Epithelial cell of esophagus (primary cell): ENCODE data around the gene KRTAP1-4.
A peak's percentile ranks its signal among the peaks of the same experiment; 100 is the strongest.

Experiments used
- DNase-seq: peaks from one replicate; pipeline ENCODE4 v3.0.0; 2010; ENCODE audit warnings: low read depth
- H3K4me3 ChIP-seq: 2 replicates; pipeline ENCODE4 v1.5.1; 2011; ENCODE audit warnings: mild to moderate bottlenecking, low read length, control low read depth
- TF ChIP-seq, protein P1 (sequence below): IDR thresholded peaks from 2 replicates; pipeline ENCODE4 v1.5.1; 2011; ENCODE audit warnings: low read depth, mild to moderate bottlenecking, low read length, control low read depth, inconsistent platforms; ENCODE audit not compliant: insufficient read depth; ENCODE audit errors: missing control alignments

KRTAP1-4 gene

DNA sequence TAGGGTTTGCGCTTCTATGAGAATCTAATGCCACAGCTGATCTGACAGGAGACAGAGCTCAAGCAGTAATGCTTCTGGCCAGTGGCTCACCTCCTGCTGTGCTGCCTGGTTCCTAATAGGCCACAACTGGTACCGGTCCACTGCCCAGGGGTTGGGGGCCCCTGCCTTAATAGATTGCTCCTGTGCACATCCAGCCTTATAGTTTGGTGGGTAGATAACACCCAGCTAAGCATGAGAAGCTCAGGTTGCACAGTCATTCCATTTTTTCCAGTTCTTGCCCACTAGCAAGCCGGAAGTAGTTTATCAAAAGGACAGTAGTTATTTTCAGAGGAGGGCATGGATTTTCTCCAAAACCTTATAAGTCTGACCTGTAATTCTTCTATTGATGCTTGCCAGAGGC is 10.6 kb downstream of the KRTAP1-4 start:
- no peak for DNase-seq
- no peak overlapping the region for H3K4me3 ChIP-seq
- TF ChIP-seq, protein P1, sequence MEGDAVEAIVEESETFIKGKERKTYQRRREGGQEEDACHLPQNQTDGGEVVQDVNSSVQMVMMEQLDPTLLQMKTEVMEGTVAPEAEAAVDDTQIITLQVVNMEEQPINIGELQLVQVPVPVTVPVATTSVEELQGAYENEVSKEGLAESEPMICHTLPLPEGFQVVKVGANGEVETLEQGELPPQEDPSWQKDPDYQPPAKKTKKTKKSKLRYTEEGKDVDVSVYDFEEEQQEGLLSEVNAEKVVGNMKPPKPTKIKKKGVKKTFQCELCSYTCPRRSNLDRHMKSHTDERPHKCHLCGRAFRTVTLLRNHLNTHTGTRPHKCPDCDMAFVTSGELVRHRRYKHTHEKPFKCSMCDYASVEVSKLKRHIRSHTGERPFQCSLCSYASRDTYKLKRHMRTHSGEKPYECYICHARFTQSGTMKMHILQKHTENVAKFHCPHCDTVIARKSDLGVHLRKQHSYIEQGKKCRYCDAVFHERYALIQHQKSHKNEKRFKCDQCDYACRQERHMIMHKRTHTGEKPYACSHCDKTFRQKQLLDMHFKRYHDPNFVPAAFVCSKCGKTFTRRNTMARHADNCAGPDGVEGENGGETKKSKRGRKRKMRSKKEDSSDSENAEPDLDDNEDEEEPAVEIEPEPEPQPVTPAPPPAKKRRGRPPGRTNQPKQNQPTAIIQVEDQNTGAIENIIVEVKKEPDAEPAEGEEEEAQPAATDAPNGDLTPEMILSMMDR: no peak

DNA sequence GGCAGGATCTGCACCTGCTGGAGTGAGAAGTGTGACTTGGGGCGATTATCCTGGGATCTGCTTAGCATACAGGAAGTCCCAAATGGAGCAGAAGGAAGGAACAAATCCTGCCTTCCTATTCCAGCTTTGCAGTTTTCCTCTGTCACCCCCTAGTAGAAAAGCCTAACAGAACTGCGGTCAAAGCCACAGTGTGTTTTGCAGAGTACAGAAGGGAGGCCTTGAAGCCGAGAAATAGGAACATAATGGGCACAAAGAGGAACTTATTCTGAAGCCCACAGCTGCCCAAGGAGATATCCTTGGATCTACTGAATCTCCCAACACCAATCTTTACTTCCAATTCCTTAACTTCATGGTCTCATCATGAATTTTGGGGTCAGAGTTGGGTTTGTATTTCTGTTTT is 11.5 kb downstream of the KRTAP1-4 start:
- DNase-seq: no peak
- TF ChIP-seq, protein P1: no peak
- no peak overlapping the region for H3K4me3 ChIP-seq

DNA sequence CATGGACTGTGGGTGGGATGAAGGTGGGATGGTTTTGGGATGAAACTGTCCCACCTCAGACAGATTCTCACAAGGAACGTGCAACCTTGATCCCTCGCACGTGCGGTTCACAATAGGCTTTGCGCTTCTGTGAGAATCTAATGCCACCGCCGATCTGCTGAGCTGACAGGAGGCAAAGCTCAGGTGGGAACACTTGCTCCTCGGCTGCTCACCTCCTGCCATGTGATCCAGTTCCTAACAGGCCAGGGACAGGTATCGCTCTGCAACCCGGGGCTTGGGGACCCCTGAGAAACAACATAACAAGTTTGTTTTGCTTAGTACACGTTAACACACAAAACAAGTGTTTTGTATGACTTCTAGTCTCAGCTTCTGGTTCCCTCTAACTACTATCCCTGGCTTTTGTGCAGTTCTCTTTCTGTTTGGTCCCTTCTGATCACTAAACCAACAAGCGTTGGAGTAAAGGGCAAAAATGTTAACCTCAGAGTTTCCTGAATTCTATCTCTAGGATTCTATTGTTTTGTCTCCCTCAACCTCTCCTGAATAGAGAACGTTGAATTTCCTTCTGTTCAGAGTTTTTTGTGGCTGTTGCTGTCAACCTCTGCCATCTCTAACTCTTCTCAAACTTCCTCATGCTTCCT is 13.3 kb downstream of the KRTAP1-4 start:
- H3K4me3 ChIP-seq: no peak overlapping the region
- TF ChIP-seq, protein P1: no peak

DNA sequence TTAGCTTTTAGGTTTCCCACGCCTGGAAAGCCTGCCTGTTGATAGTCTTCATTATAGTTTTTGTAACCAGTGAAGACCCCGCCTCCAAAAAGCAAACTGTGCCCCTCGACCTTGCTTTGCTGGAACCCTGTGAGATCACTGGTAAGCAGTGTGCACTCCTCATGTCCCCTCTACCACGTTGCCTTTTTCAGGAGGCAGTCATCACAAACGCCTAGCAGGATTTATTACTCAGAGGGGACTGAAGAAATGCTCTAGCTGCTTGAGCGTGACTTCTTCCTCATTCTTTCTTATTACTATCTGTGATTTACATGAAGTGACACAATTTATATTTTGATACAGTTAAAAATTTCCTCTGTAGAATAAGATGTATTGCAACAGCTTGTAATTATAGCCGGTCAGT is 14.5 kb downstream of the KRTAP1-4 start:
- H3K4me3 ChIP-seq: no peak overlapping the region
- TF ChIP-seq, protein P1: no peak
- peak; percentile 15 for DNase-seq

More for the DNA sequence above, 13.3 kb downstream of the KRTAP1-4 start:
- DNase-seq: no peak

DNA sequence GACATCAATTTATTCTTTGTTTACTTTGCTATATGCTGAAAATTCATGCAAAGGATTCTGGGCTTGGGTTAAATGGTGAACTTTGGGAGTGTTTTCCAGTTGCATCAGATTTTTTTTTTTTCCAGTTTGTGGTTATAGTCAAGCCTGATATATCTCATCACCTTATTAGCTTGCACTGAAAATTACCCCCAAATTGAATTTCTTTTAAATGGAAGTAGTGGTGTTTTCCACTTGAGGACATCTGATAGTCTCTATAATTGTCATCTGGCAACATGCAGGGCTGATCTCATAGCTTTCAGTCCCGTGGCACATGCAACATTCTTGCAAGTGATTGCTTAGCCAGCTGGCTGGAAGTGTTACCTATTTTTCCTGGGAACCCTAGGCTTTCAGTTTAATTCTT is 16.4 kb downstream of the KRTAP1-4 start:
- H3K4me3 ChIP-seq: no peak overlapping the region
- no peak for DNase-seq
- TF ChIP-seq, protein P1: no peak

DNA sequence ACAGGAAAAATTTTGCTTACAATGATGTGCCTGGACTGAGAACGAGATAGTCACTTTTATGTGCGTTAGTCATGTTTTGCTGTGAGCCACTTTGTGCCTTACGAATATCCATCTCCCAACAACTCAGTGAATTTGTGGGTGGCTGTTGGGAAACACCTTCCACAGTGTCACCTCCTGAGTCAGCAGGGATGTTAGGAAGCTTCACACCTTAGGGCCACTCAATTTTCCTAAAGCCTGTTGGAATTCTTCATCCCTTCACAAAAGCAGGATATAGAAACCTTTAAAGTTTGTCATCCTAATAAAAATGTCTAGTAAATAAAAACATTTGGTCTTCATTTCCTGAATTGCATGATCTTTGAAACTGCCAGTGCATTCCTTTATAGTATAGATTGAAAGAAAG is 16.8 kb downstream of the KRTAP1-4 start:
- TF ChIP-seq, protein P1: no peak
- DNase-seq: peak; percentile 52
- H3K4me3 ChIP-seq: no peak overlapping the region
